Osteoblast (primary cell): ENCODE measurements around the gene IQCN. TPM values are rescaled to one million over a fixed set of nuclear protein-coding genes. Genes with fewer than 3 reads are reported as not detected.

Source experiments
- DNase-seq: peaks from one replicate; pipeline ENCODE4 v3.0.0; 2011; ENCODE audit warnings: low spot score, mixed read lengths; ENCODE audit not compliant: insufficient read length; ENCODE audit errors: missing footprints
- H2AFZ ChIP-seq: 2 replicates; pipeline ENCODE4 v1.6.0; 2011; ENCODE audit warnings: mild to moderate bottlenecking, low read length
- H3K27ac ChIP-seq: 2 replicates; pipeline ENCODE4 v1.5.1; 2011; ENCODE audit warnings: mild to moderate bottlenecking, low read depth, low read length, moderate library complexity
- H3K27me3 ChIP-seq: 2 replicates; pipeline ENCODE4 v1.6.0; 2012; ENCODE audit warnings: mild to moderate bottlenecking, control low read depth, inconsistent platforms, low read length, moderate library complexity; ENCODE audit not compliant: insufficient read depth
- H3K36me3 ChIP-seq: 2 replicates; pipeline ENCODE4 v1.5.1; 2011; ENCODE audit warnings: mild to moderate bottlenecking, low read length, control low read depth, moderate library complexity; ENCODE audit not compliant: insufficient read depth
- H3K4me1 ChIP-seq: 2 replicates; pipeline ENCODE4 v1.5.1; 2011; ENCODE audit warnings: mild to moderate bottlenecking, low read length, control low read depth, moderate library complexity; ENCODE audit not compliant: insufficient read depth
- H3K4me2 ChIP-seq: 2 replicates; pipeline ENCODE4 v1.6.0; 2011; ENCODE audit warnings: mild to moderate bottlenecking, low read length; ENCODE audit not compliant: insufficient read depth
- H3K4me3 ChIP-seq: fragments of 200-600 bp; sonication (generic); 3 replicates; pipeline ENCODE4 v1.5.1; 2012; ENCODE audit warnings: mild to moderate bottlenecking, low read length, inconsistent platforms; ENCODE audit not compliant: insufficient read depth
- H3K79me2 ChIP-seq: 2 replicates; pipeline ENCODE4 v1.6.0; 2012; ENCODE audit warnings: mild to moderate bottlenecking, low read length, control low read depth, inconsistent platforms; ENCODE audit not compliant: insufficient read depth
- H3K9me3 ChIP-seq: 2 replicates; pipeline ENCODE4 v1.5.1; 2011; ENCODE audit warnings: low read depth, low read length, control low read depth
- H4K20me1 ChIP-seq: 2 replicates; pipeline ENCODE4 v1.6.0; 2012; ENCODE audit warnings: mild to moderate bottlenecking, low read length, control low read depth; ENCODE audit not compliant: insufficient read depth
- small RNA-seq: library from RNA; depleted of rRNA; stranded (forward); fragments of <200 nt; gene quantifications from one replicate; pipeline ENCODE3, GENCODE V24; 2012
- total RNA-seq: library from RNA; depleted of rRNA; stranded (reverse); fragments of >200 nt; gene quantifications from 2 replicates; pipeline ENCODE4 v1.2.3, GENCODE V29; 2012
- TF ChIP-seq, protein P1 (sequence below): IDR thresholded peaks from 2 replicates; pipeline ENCODE4 v1.5.1; 2011; ENCODE audit warnings: mild to moderate bottlenecking, low read depth, low read length, moderate library complexity; ENCODE audit errors: extremely low read depth

IQCN gene
- total RNA-seq, 1 donor: 2.5 TPM

- Histone ChIP-seq H3K9me3 (no peaks in the 10 kb centered on the region), H4K20me1 (peaks cover 2% of the 10 kb centered on the region), H3K27ac (peak overlapping the region; percentile 69), H3K4me3 (peak overlapping the region; percentile 38), H3K4me2 (peak overlapping the region; percentile 65), H3K4me1 (peaks cover 17% of the 10 kb centered on the region), H3K36me3 (no peaks in the 10 kb centered on the region), H3K27me3 (no peaks in the 10 kb centered on the region), H2AFZ (peak overlapping the region; percentile 51), H3K79me2 (peaks cover 4% of the 10 kb centered on the region)
- peak; percentile 97 for DNase-seq
- TF ChIP-seq, protein P1, sequence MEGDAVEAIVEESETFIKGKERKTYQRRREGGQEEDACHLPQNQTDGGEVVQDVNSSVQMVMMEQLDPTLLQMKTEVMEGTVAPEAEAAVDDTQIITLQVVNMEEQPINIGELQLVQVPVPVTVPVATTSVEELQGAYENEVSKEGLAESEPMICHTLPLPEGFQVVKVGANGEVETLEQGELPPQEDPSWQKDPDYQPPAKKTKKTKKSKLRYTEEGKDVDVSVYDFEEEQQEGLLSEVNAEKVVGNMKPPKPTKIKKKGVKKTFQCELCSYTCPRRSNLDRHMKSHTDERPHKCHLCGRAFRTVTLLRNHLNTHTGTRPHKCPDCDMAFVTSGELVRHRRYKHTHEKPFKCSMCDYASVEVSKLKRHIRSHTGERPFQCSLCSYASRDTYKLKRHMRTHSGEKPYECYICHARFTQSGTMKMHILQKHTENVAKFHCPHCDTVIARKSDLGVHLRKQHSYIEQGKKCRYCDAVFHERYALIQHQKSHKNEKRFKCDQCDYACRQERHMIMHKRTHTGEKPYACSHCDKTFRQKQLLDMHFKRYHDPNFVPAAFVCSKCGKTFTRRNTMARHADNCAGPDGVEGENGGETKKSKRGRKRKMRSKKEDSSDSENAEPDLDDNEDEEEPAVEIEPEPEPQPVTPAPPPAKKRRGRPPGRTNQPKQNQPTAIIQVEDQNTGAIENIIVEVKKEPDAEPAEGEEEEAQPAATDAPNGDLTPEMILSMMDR: peak; percentile 31
Observed at GRCh38 chr19:18208098-18208951, 65.9 kb downstream of the IQCN start.

Small RNA genes within 50 kb of the gene (small RNA-seq; reads per million reads assigned to genes)
- gene MIR3188 (not detected), gene RPL39P38 (not detected)

Other genes with a start within 250 kb of the IQCN start
- gene IL12RB1, start 187.5 kb downstream of the IQCN start, total RNA-seq: 0.29 and 0.72 TPM in 2 replicates
- 5.4 and 5.6 TPM in 2 replicates for gene MAST3, start 176.7 kb downstream of the IQCN start, total RNA-seq
- gene PIK3R2, start 121.3 kb downstream of the IQCN start, total RNA-seq: 25.7 and 28.0 TPM in 2 replicates
- 110 and 126 TPM in 2 replicates for gene IFI30, start 100.6 kb downstream of the IQCN start, total RNA-seq
- 8.3 and 9.4 TPM in 2 replicates for gene MPV17L2, start 81.2 kb downstream of the IQCN start, total RNA-seq
- 0.72 and 1.8 TPM in 2 replicates for gene RAB3A, start 70.4 kb downstream of the IQCN start, total RNA-seq
- gene PDE4C, start 48.0 kb downstream of the IQCN start, total RNA-seq: under 0.01 TPM in 1 of 2 replicates, not detected in the other
- gene JUND, start 7.2 kb upstream of the IQCN start, total RNA-seq: 170 and 172 TPM in 2 replicates
- gene LSM4, start 48.6 kb upstream of the IQCN start, total RNA-seq: 74.3 and 74.6 TPM in 2 replicates
- 31.1 and 56.3 TPM in 2 replicates for gene PGPEP1, start 66.1 kb upstream of the IQCN start, total RNA-seq
- 61.6 and 74.2 TPM in 2 replicates for gene GDF15, start 111.7 kb upstream of the IQCN start, total RNA-seq
- gene LRRC25, start 123.2 kb upstream of the IQCN start, total RNA-seq: 0.88 and 1.1 TPM in 2 replicates
- gene SSBP4, start 144.9 kb upstream of the IQCN start, total RNA-seq: 77.8 and 90.8 TPM in 2 replicates
- gene ISYNA1, start 163.7 kb upstream of the IQCN start, total RNA-seq: 7.7 and 8.0 TPM in 2 replicates
- 17.1 and 18.5 TPM in 2 replicates for gene ELL, start 247.6 kb upstream of the IQCN start, total RNA-seq